ENCODE results near the gene EBF4. TPM values are rescaled to one million over a fixed set of nuclear protein-coding genes. Genes with fewer than 3 reads are reported as not detected.
"Not testable (repeated sequence)": the region's sequence is repeated elsewhere in the genome, so short reads cannot be mapped to it uniquely, and the experiment has no call there.

EBF4 gene
- total RNA-seq, 4 donors from 2014 or later: 0.36 to 1.5 (median 1.1) TPM; not detected in 1

DNA sequence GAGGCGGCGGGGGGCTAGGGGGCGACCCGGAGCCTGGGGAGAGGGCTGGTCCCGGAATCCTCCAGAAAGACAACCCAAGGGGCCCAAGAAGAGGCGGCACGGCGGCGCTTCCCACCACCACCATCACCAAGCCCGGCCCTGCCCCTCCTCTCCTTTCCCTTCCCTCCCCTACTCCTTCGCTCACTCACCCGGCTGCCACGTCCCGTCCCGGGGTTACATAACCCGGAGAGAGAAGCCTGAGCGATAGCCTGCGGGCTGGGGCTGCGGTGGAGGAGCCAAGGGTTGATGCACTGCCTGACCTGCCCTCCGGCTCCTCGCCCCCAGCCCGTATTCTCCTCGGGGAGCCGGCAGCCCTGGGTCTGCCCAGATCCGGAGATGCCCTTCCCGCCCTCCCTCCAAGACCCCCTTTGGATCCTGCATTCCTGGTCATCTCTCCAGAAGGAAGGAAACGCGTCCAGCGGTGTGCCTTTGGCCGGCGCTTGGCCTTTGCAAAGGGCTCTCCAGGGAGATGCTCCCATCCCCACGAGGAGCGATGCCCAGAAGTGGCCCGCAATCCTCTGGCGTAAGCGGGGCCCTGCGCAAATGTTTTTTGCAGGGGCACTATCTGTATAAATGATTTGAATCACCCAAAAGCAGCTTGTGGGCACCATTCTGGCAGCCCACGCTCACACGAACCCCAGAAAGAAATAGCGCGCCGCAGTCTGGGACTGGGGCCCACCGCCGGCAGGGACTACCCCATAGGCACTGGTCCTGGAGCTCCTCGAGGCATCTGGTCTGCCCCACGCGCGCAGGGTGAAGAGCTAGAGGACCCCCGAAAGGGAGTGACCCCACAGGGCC lies 112.5 kb downstream of the EBF4 start:
- intact Hi-C loops (cut with DNase I; ENCODE audit: low total_unique reads): no loop called here
- no peak overlapping the region for H3K27ac ChIP-seq
- H3K27me3 ChIP-seq: peaks cover 52 to 77% (median 63%) of the 10 kb centered on the region in 3 donors
- in situ Hi-C loops (cut with MboI; ENCODE audit: low sequenced_read_pairs in 4 of 4): no loop called here
- H3K9me3 ChIP-seq: peaks cover 0 to 7% (median 0%) of the 10 kb centered on the region in 3 donors
- H3K36me3 ChIP-seq: no peaks in the 10 kb centered on the region
- H3K4me1 ChIP-seq: no peaks in the 10 kb centered on the region
- ATAC-seq (no peak), DNase-seq (no peak)
- no peak for TF ChIP-seq POLR2A (IDR thresholded peaks at IDR 0.05)
- TF ChIP-seq, protein P1, sequence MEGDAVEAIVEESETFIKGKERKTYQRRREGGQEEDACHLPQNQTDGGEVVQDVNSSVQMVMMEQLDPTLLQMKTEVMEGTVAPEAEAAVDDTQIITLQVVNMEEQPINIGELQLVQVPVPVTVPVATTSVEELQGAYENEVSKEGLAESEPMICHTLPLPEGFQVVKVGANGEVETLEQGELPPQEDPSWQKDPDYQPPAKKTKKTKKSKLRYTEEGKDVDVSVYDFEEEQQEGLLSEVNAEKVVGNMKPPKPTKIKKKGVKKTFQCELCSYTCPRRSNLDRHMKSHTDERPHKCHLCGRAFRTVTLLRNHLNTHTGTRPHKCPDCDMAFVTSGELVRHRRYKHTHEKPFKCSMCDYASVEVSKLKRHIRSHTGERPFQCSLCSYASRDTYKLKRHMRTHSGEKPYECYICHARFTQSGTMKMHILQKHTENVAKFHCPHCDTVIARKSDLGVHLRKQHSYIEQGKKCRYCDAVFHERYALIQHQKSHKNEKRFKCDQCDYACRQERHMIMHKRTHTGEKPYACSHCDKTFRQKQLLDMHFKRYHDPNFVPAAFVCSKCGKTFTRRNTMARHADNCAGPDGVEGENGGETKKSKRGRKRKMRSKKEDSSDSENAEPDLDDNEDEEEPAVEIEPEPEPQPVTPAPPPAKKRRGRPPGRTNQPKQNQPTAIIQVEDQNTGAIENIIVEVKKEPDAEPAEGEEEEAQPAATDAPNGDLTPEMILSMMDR (IDR thresholded peaks at IDR 0.05 in 4 of 5, conservative IDR thresholded peaks at IDR 0.05 in 1 of 5): no peak
- H3K4me3 ChIP-seq: no peak overlapping the region

GRCh38 chr20:2805689-2806350 lies 113.2 kb downstream of the EBF4 start:
- in situ Hi-C loops (cut with MboI; ENCODE audit: low sequenced_read_pairs in 4 of 4): no loop called here
- peaks cover 47 to 71% (median 56%) of the 10 kb centered on the region in 3 donors for H3K27me3 ChIP-seq
- no peak for ATAC-seq
- H3K36me3 ChIP-seq: no peaks in the 10 kb centered on the region
- H3K4me1 ChIP-seq: no peaks in the 10 kb centered on the region
- no peak for TF ChIP-seq POLR2A (IDR thresholded peaks at IDR 0.05)
- TF ChIP-seq, protein P1 (IDR thresholded peaks at IDR 0.05 in 4 of 5, conservative IDR thresholded peaks at IDR 0.05 in 1 of 5): no peak
- DNase-seq: no peak
- peaks cover 0 to 6% (median 0%) of the 10 kb centered on the region in 3 donors for H3K9me3 ChIP-seq
- H3K27ac ChIP-seq: no peak overlapping the region
- intact Hi-C loops (cut with DNase I; ENCODE audit: low total_unique reads): no loop called here
- H3K4me3 ChIP-seq: no peak overlapping the region

DNA sequence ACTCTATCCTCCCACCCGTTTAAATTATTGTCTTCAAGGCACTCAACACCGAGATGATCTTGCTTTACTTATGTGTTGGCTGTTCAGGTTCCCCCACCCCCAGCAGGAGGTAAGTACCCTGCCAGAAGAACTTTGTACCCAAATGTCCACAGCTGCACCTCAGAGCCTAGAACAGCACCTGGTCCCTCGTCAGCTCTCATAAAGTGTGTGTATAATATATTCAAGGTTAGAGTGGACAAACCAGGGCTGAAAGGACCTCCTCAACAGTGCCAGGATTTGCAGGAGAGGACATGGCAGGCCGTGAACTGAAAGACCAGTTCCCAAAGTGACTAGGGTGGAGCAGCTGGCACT lies 113.7 kb downstream of the EBF4 start:
- in situ Hi-C loops (cut with MboI; ENCODE audit: low sequenced_read_pairs in 4 of 4) (no loop called here), intact Hi-C loops (cut with DNase I; ENCODE audit: low total_unique reads) (no loop called here)
- Histone ChIP-seq H3K4me1 (no peaks in the 10 kb centered on the region), H3K36me3 (no peaks in the 10 kb centered on the region), H3K4me3 (no peak overlapping the region), H3K27me3 (peaks cover 42 to 69% (median 51%) of the 10 kb centered on the region in 3 donors), H3K9me3 (peaks cover 0 to 1% (median 0%) of the 10 kb centered on the region in 3 donors), H3K27ac (no peak overlapping the region)
- DNase-seq (no peak), ATAC-seq (no peak)
- TF ChIP-seq, protein P1 (IDR thresholded peaks at IDR 0.05 in 4 of 5, conservative IDR thresholded peaks at IDR 0.05 in 1 of 5): no peak
- no peak for TF ChIP-seq POLR2A (IDR thresholded peaks at IDR 0.05)

GRCh38 chr20:2807019-2807418 lies 114.4 kb downstream of the EBF4 start:
- Histone ChIP-seq H3K27ac (no peak overlapping the region), H3K9me3 (peaks cover 0 to 3% (median 0%) of the 10 kb centered on the region in 3 donors), H3K4me1 (no peaks in the 10 kb centered on the region), H3K36me3 (no peaks in the 10 kb centered on the region), H3K27me3 (peaks cover 44 to 66% (median 44%) of the 10 kb centered on the region in 3 donors), H3K4me3 (no peak overlapping the region)
- intact Hi-C loops (cut with DNase I; ENCODE audit: low total_unique reads) (no loop called here), in situ Hi-C loops (cut with MboI; ENCODE audit: low sequenced_read_pairs in 4 of 4) (no loop called here)
- ATAC-seq (no peak), DNase-seq (no peak)
- TF ChIP-seq POLR2A (IDR thresholded peaks at IDR 0.05): no peak
- TF ChIP-seq, protein P1 (IDR thresholded peaks at IDR 0.05 in 4 of 5, conservative IDR thresholded peaks at IDR 0.05 in 1 of 5): no peak

- H3K4me3 ChIP-seq; ATAC-seq; H3K27ac ChIP-seq; intact Hi-C loops (cut with DNase I; ENCODE audit: low total_unique reads); H3K36me3 ChIP-seq; in situ Hi-C loops (cut with MboI; ENCODE audit: low sequenced_read_pairs in 4 of 4); H3K4me1 ChIP-seq; H3K9me3 ChIP-seq; DNase-seq: not testable (repeated sequence)
- peaks cover 41 to 62% (median 45%) of the 10 kb centered on the region in 3 donors for H3K27me3 ChIP-seq
Measured at GRCh38 chr20:2807929-2808328, 115.3 kb downstream of the EBF4 start.
